ENCODE measurements around the gene FOXN1.

GRCh38 chr17:28513476-28513875 is 7.3 kb downstream of the FOXN1 start:
- TF ChIP-seq CTCF (conservative IDR thresholded peaks at IDR 0.05; ENCODE audit: low read depth, low read length) (no peak), EZH2 (IDR thresholded peaks at IDR 0.05; ENCODE audit: low read length, unreplicated experiment) (no peak), EZH2phosphoT487 (IDR thresholded peaks at IDR 0.05; ENCODE audit: borderline replicate concordance, low read length) (no peak)

Data from PC-3 (cell line).